C4-2B (cell line): ENCODE results near the gene PATL1.

Experiments
- ZFX ChIP-seq: fragments of 450-650 bp; IDR thresholded peaks from 2 replicates; pipeline ENCODE4 v1.6.1; 2017
- TF ChIP-seq, protein P1 (sequence below): fragments of 450-650 bp; conservative IDR thresholded peaks from 2 replicates; pipeline ENCODE4 v1.5.1; 2017; ENCODE audit warnings: mild to moderate bottlenecking

GRCh38 chr11:59678813-59679165 is 10.0 kb upstream of the PATL1 start:
- TF ChIP-seq, protein P1, sequence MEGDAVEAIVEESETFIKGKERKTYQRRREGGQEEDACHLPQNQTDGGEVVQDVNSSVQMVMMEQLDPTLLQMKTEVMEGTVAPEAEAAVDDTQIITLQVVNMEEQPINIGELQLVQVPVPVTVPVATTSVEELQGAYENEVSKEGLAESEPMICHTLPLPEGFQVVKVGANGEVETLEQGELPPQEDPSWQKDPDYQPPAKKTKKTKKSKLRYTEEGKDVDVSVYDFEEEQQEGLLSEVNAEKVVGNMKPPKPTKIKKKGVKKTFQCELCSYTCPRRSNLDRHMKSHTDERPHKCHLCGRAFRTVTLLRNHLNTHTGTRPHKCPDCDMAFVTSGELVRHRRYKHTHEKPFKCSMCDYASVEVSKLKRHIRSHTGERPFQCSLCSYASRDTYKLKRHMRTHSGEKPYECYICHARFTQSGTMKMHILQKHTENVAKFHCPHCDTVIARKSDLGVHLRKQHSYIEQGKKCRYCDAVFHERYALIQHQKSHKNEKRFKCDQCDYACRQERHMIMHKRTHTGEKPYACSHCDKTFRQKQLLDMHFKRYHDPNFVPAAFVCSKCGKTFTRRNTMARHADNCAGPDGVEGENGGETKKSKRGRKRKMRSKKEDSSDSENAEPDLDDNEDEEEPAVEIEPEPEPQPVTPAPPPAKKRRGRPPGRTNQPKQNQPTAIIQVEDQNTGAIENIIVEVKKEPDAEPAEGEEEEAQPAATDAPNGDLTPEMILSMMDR, result no peak
- no peak for TF ChIP-seq ZFX
